Measurements from ENCODE around the gene BEGAIN.
"Not testable (repeated sequence)": the region's sequence is repeated elsewhere in the genome, so short reads cannot be mapped to it uniquely, and the experiment has no call there.

Gene BEGAIN

DNA sequence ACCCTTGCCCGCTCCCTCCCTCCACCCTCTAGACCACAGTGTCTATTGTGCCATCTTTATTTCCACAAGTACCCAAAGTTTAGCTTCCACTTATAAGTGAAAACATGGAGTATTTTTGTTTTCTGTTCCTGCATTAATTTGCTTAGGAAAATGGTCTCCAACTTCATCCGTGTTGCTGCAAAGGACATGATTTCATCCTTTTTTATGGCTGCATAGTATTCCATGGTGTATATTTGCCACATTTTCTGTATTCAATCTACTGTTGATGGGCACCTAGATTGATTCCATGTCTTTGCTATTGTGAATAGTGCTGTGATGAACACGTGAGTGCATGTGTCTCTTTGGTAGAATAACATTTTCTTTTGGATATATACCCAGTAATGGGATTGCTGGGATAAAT is 81.2 kb downstream of the BEGAIN start:
- not testable (repeated sequence) for DNase-seq (ENCODE audit: low spot score)

DNA sequence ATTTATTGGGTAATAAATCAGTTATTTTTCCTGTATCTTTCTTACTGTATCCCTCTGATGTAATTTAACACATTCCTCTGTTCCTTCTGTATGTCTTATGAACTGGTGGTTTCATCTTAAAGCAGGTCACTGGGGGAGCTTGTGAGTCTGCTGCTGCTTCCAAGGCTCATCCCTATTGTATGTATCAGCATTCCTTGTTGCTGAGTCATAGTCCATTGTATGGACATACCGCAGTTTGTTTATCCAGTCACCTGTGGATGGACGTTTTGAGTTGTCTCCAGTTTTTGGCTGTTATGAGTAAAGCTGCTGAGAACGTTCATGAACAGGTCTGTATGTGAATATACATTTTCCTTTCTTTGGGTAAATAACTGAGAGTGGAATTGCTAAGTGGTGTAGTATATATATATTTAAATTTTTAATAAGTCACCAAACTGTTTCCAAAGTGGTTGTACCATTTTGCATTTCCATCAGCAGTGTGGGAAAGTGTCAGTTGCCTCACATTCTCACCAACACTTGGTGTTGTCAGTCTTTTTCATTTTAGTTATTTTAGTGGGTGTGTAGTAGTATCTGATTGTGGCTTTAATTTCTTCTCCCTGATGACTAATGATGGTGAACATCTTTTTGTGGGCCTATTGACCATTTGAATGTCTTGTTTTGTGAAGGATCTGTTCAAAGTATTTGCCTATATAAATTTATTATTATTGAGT is 82.7 kb downstream of the BEGAIN start:
- DNase-seq (ENCODE audit: low spot score): no peak

DNA sequence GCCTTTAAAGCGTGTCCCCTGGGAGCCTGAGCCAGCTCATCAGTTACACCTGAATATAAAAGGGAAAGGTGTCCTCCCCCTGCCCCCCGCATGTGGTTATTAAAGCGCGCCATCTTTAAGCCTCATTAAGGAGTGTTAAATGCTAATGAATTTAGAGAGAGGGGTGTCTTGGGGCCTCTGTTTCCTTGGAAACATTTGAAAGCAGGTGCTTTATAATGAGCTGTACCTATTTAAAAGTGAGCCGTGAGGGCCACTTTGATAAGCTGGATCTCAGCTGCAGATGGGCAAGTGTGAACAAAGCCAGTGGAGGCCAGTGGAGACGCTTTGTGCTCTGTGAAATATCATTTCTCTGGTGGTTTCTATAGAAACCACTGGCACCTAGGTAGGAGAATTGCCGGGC is 84.0 kb downstream of the BEGAIN start:
- DNase-seq (ENCODE audit: low spot score): no peak

DNA sequence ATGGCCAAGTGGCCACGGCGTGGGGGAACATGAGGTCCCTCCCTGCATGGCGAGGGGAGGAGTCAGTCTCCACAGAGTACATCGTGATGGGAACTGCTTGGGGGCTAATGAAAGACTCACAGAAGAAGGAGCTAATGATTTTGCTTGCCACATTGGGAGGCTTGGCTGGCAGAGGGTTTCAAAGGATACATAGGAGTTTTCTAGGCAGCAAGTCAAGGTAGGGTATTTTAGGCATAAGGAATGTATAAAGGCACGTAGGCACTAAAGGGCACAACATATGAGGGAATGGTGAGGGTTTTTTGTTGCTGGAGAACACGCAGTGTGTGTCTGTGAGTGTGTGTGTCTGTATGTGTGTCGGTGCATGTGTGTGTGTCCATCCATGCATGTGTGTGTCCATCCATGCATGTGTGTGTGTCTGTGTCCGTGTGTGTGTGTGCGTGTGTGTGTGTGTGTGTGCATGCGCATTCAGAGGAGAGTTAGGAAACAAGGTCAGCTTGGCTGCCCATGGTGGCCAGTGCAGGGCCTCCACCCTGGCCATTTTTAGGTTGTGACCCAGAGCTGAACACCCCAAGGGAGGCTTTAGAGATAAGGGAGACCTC is 84.5 kb downstream of the BEGAIN start:
- no peak for DNase-seq (ENCODE audit: low spot score)

DNA sequence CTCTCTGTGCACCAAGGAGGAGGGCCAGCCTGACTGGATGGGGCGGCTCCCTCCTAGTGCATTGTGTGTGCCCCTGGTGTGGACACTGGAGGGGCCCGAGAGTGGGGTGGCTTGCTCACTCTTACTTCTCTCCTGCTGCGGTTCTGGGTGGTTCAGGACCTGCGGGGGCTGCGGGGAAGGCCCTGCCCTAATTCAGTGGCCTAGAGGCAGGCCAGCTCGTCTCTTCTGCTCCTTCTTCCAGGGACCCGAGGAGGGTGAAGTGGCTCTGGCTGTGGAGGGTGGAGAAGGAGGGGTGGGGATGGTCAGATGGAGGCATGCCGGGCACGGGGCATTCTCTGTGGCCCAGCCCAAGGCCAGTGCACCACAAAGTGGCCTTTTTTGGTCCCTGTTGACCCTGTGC is 87.1 kb downstream of the BEGAIN start:
- no peak for DNase-seq (ENCODE audit: low spot score)

DNA sequence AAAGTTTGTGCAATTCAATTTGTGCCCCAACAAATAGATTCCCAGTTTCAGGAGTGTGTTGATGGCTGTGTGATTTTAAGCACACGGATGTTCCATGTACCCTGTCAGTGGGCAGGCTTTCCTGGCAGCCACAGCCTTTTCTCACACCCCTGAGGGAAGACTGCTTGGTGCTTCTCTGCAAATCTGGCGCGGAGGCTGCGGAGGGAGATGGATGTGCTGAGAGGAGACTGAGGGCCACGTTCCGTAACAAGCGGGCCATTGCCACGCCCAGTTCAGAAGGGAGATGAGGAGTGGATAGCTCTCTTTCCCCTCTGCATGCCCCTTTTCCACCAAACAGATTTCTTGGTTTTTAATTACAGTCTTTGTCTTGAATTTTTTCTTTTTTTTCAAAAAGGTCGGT is 89.1 kb downstream of the BEGAIN start:
- no peak for DNase-seq (ENCODE audit: low spot score)

DNA sequence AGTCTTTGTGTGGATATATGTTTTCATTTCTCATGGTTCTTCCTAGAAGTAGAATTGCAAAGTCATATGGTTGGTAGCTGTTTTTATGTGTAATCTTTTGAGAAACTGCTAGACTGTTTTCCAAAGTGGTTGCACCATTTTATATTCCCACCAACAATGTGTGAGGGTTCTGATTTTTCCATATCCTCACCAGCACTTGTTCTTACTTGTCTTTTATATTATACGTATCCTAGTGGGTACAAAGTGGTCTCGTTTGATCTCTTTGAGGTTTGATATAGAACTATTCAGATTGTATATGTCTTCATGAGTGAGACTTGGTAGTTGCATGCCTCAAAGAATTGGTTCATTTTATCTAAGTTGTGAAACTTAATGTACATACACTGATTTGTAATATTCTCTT is 91.3 kb downstream of the BEGAIN start:
- no peak for DNase-seq (ENCODE audit: low spot score)

DNA sequence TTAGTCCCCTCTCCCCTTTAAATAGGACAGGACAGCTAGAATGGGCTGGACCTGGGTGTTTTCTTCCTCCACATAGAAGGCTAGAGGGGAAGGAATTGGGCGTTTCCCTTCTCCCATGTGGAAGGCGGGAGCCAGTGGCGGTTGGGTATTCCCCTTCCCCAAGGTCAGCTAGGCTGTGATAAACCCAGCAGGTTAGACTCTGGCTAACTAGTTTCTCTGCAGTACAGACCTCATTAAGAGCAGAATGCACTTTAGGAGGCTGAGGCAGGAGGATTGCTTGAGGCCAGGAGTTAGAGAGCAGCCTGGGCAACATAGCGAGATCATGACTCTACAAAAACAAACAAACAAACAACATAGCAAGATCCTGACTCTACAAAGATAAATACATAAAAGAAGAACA is 92.6 kb downstream of the BEGAIN start:
- DNase-seq (ENCODE audit: low spot score): no peak

DNA sequence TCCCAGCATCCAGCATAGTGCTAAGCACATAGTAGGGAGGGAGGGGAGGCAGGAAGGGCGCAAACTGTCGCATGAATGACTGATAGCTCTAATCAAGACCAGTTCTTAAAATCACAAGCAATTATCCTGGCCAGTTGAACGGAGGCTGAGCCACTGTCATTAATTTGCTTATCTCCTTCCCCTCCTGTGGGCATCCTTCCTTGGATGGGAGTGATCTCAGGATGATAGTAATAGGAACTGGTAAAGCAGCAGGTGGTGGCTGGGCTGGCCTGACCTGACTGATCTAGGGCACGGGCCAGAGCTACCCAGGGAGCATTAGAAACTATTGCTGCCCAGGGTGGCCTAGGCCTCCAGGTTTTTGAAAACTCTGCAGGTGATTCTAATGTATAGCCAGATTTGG is 97.0 kb downstream of the BEGAIN start:
- no peak for DNase-seq (ENCODE audit: low spot score)

DNA sequence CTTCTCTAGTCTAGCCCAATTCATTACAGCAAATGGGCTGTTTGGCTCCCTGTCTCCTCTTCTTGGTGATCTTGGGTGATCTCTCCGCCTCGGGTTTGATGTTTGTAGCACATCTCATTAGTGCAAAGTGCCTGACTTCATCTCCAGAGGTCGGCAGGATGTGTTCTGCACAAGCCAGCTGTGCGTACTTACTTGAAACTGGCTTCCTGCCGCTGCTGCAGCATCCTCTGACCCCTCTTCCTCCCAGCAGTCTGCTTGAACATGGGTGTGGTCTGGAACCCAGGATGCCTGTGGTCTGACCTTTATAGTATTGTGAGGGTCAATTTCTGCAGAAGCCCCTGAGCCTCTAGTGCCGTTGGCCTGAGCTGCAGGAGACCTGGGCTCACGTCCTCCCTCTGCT is 99.2 kb downstream of the BEGAIN start:
- DNase-seq (ENCODE audit: low spot score): no peak

DNA sequence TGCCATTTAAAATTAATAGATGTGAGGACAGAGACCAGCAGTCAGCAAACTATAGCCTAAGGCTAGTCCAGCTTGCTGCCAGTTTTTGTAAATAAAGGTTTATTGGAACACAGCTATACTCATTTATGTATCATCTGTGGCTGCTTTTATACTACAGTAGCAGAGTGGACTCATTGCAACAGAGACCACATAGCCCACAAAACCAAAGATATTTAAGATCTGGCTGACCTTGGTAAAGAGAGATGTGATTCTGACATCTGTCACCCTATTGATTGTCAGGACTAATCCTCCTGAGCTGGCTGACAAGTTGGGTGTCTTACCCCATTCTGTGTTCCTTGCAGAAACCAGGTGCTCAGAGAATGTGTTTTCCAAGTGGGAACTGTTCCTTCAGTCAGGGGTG is 99.9 kb downstream of the BEGAIN start:
- no peak for DNase-seq (ENCODE audit: low spot score)

Measured in CD4-positive, alpha-beta T cell treated with Interleukin-2 at 100 ng/mL for 4 hours (primary cell).